HG02840 (cell line): ENCODE results near the gene VDR.

Experiments used
- ATAC-seq: cut with Tn5 transposase; IDR thresholded peaks from one replicate; pipeline ENCODE4 v1.9.1; 2021; ENCODE audit warnings: mild to moderate bottlenecking, moderate library complexity, moderate number of reproducible peaks; ENCODE audit not compliant: unreplicated experiment, low FRiP score

Gene VDR

DNA sequence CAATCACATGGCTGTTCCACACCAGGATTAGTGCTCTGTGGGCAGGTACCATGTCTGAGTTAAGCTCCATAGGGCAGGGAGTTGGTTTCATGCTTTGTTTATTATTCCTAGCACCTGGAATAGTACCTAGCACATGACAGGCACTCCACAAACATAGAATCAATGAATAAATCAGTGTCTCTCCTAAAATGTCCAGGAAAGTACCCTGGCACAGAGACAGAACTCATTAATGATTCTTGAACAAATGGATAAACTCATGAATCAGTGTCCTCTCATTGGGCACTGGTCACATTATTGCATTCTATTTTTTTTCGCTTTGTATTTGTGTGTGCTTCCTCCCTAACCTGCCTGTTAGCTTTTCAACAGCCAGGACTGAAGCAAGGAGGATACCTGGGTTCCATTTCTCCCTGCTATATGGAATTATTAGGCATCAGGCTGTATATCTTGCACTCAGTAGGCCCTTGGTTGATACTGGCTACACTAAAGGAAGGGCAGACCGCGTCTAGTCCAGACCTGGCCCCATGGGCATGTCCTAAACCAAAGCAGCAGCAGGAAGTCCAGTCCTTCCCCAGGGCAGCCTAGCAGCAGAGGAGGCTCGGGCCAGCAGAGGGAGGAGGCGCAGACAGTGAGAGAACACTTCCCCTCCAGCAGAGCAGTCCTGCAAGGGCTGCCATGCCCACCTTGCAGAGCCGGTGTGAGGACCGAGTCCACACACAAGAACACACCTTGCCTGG lies 103.5 kb downstream of the VDR start:
- ATAC-seq: no peak

DNA sequence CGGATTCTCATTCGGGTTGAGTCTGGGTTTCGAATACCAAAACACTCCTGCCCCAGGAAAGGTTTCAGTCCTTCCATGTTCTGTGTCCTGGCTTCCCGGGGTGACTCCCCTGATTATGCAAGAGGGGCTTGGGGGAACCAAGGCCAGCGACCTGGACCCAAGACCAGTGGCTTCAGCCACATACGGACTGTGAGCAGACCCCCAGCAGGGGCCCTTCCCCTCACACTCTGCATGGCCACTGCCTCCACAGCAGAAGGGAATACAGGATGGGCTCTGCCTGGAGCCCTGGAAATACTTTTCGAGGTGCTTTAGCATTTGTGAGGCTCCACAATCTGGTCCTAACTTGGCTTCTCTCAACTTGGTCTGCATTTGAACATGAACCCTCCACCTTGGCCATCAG lies 104.2 kb downstream of the VDR start:
- ATAC-seq: no peak

DNA sequence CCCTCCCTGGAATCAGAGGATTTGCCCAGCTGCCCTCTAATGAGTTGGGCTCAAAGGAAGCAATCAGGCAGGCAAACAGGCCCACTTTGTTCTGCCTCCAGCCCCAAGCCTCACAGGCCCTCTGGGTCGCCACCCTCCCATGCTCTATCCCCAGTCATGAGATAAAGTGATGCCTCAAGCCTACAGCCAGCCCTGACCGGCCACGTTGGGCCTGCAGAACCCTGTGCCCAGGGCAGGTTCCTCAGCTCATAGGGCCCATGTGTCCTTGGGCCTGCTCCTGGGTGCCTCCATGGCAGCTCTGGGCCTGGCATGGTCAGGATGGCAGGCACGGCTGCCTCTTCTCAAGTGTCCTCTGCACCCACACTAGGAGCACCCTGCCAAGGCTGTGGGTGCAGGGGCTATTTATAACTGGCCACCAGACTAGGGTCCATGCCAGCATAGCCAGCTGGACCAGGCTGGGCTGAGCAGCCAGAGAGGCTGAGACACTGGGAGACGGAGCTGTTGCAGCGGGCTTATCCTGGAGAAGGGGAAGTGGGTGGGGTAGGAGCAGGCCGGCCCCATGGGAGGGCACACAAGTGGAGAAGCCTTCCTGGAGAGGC lies 105.3 kb downstream of the VDR start:
- ATAC-seq: no peak

DNA sequence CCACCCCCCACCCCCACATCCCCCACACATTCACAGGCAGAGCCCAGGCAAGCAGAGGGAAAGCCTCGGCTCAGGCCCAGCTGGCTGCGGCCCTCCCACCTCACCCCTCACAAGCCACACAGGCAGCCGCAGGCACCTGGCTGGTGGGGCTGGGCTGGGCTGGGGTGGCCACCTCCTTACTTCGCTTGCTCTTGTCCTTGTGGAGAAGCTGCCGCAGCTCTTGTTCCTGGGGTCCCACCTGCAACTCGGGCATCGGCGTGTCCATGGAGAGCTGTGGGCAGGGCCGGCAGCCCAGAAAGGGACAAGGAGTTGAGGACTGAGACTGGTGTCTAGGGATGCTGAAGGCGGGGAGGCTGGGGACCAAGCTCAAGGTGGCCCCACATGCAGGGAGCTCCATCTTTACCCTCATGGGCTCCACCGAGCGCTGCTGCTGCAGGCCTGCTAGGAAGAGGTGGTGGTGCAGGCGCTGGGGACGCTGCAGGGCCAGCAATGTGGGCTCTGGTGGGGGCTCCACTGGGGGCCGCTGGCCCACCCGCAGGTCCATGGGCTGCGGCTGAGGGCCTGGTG lies 106.3 kb downstream of the VDR start:
- ATAC-seq: no peak

DNA sequence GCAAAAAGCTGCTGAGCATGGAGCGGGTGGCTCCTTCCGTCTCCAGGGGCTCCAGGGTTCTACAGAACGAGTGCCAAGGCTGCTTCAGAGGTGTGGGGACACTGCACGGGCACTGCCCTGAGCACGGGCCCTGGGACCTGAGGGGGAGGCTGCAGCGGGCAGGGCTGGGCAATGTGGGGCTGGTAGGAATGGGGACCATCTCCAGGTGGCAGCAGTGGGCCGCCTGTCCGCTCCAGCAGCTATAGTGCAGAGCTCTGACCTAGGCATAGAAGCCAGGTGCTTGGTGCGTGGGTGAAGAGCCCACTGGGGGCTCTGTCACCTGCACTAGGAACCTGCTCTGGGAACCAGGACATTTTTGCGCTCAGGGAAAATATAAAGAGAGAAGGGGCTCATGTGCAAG lies 107.4 kb downstream of the VDR start:
- ATAC-seq: no peak

DNA sequence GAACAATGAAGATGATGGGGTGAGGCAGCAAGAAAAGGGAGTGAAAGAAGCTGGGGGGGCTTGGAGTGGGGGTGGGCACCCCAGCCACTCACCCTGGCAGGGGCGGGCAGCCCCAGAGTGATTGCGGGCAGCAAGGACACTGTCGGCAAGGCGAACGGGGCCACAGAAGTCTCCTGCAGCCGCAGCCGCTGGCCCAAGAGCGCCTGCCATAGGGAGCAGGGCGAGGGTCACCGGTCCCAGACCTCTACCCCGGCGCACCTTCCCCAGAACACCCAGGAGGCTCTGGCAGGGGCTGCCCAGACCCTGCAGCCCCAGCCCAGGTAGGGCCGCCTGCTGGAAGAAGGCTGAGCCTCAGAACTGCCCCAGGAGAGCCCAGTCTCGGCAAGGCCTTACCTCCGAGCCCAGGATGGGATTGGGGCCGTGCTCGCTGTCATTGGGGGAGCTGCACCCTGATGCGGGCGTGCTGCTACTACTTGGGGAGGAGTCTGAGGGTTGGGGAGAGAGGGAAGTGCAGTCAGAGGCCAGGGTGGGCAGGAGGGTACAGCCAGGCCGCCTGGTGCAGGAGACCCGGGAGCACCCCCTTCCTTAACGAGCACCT lies 108.9 kb downstream of the VDR start:
- no peak for ATAC-seq

DNA sequence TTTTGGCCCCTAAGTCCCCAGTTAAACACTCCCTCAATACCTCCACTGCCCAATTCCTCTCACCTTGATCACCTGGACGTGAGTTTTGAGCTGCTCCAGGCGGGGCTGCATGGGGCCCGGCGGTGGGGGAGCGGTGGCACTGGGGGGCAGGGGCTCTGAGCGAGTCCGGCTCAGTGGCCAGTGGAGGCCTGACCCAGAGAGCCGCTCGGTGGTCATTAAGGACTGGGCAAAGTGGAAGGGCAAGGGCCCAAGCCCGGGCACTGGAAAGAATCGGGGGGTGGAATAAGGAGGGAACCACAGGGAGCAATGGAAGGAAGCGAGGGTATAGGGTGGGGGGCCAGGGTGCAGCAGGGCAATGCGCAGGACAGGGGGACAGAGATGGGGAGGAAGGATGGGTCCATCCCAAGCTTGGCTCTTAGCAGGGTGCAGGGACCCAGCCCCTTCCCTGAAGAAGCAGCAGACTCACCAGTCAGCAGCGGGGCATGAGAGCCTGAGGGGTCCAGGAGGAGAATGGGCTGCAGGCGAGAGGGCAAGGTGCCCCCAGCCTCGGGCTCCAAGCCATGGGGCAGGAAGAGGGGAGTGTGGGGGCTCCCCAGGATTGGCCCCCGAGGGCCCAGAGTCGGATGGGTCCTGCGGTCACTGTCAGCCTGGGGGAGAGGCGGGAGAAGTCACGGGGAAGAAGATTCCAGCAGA lies 109.5 kb downstream of the VDR start:
- no peak for ATAC-seq

DNA sequence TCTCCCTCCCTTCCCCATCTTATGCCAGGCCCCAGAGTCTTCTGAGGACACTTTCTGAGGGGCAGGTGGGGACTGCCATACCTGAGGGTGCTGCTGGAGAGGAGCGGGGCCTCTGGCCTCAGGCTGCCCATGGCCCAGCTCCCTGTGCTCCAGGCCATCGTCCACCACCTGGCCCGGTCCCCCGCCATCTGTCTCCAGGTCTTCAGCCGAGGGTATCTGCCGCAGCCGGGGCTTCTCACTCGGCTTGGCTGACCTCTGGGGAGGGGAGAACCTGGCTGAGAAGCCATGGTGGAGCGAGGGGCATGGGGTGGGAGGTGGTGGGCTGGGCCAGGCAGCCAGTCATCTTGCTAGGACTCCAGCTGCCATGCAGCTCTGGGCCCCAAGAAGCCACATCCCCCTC lies 110.1 kb downstream of the VDR start:
- ATAC-seq: no peak

DNA sequence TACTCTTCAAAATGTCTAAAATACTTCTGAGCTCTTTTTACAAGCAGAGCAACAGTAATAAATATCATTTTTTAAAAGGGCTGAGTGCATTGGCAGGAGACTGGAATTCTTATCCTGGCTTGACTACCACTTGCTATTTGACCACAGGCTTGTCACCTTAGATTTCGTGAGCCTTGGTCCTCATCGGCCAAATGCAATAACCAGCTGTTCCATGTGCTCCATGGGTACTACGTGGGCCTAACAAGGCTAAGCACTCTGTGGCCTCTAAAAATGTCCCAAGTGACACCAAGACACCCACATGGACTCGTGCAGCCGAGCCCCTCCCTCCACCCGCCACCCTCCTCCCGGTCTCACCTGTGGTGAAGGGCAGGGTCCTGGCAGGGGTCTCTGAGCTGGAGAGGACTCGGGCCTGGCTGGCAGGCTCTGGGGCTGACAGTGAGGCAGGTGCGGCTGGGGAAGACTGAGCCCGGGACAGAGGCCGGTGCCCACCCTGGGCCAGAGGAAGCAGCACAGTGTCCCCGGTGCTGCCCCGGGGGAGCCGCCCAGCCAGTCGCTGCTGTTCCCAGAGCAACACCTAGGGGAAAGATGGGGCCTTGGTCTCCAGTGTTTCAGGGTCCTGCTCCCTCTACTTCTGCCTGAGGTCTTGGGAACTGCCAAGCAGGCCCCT lies 111.6 kb downstream of the VDR start:
- ATAC-seq: no peak

DNA sequence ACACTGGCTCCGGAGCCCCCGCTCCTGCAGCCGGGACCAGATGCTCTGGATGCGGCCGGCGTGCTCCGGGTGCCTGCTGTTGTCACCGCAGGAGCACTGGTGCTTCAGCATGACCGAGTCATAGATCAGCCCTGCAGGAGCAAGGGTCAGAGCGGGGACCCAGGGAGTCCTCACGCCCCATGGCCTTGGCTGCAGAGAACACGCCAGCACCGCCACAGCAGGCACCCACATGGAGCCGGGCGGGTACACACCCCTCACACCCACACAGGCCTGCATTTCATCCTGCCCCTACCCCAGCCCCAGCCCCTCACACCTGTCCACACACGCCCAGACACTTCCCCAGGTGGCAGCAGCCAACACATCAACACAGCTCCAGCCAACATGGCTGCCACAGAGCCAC lies 112.9 kb downstream of the VDR start:
- no peak for ATAC-seq
